ENCODE results near the gene ZNF124. TPM values are rescaled to one million over a fixed set of nuclear protein-coding genes. Genes with fewer than 3 reads are reported as not detected.

The ZNF124 gene
- total and polyA plus RNA-seq, 2 of the 8 experiments (the other 6 are each of a cell fraction or from before 2014, with no cell fraction given) = 4.6 to 39.9 TPM

- CTCF ChIA-PET (ENCODE audit: partially characterized antibody) = interaction anchor here (0.8 kb wide), 1 partner anchor 302 kb away, joined by 3 read pairs; no protein-coding TSS in a partner anchor
- POLR2A ChIA-PET (ENCODE audit: partially characterized antibody) = interaction anchor here (0.9 kb wide), 1 partner anchor 8 kb away, joined by 4 read pairs; no protein-coding TSS in a partner anchor
- no peaks in the 10 kb centered on the region for H3K23me2 ChIP-seq (ENCODE audit: low read depth, low read length)
- H3K4me3 ChIP-seq (ENCODE audit: extremely low read depth in 1 of 4, insufficient read depth in 2 of 4, low read depth in 3 of 4, low read length in 4 of 4) = no peak overlapping the region
- no peak overlapping the region for H4K91ac ChIP-seq (replicated peaks; ENCODE audit: insufficient read length, low read length)
- H3K14ac ChIP-seq (ENCODE audit: insufficient read length) = no peak overlapping the region
- no peaks in the 10 kb centered on the region for H3K27me3 ChIP-seq (replicated peaks in 1 of 4; ENCODE audit: control insufficient read depth in 3 of 4, extremely low read depth in 1 of 4, insufficient read depth in 3 of 4, low read length in 3 of 4)
- WGBS, 2 experiments (ENCODE audit: extremely low coverage in 1 of 2, insufficient coverage in 1 of 2, insufficient read length in 1 of 2, insufficient replicate concordance in 2 of 2, low coverage in 1 of 2, low lambda C conversion rate in 2 of 2, missing lambda C conversion rate in 1 of 2) = 93% methylated on average over 4 of the region's 4 CpGs; no CpG with 5 or more reads in 1 of the 2 experiments
- H3K79me1 ChIP-seq (ENCODE audit: low read depth, low read length) = no peaks in the 10 kb centered on the region
- no peaks in the 10 kb centered on the region for H4K20me1 ChIP-seq (replicated peaks in 1 of 2; ENCODE audit: control insufficient read depth in 1 of 2, insufficient read depth in 2 of 2, low read length in 2 of 2)
- no peak overlapping the region for H3K4me2 ChIP-seq (ENCODE audit: insufficient read depth in 1 of 2, low read depth in 2 of 2, low read length in 2 of 2)
- H3K27ac ChIP-seq (ENCODE audit: low read depth, low read length) = no peak overlapping the region
- no peak overlapping the region for H4K5ac ChIP-seq (ENCODE audit: insufficient read length, low read depth, low read length)
- H3K9me3 ChIP-seq (ENCODE audit: insufficient read depth in 2 of 2, low read depth in 1 of 2, low read length in 1 of 2) = peaks cover 7 to 14% of the 10 kb centered on the region in 2 experiments
- no peak overlapping the region for H2BK120ac ChIP-seq (replicated peaks; ENCODE audit: low read depth, low read length)
- no peak overlapping the region for H2BK15ac ChIP-seq (ENCODE audit: low read length)
- H2BK12ac ChIP-seq (ENCODE audit: low read depth, low read length) = no peak overlapping the region
- H3K56ac ChIP-seq (replicated peaks; ENCODE audit: insufficient read length, low read depth, low read length) = no peak overlapping the region
- H4K8ac ChIP-seq (ENCODE audit: extremely low read depth, insufficient read depth, low read length) = no peak overlapping the region
- H2BK5ac ChIP-seq (ENCODE audit: low read depth, low read length) = no peak overlapping the region
- H3K79me2 ChIP-seq (ENCODE audit: control insufficient read depth in 1 of 2, insufficient read depth in 2 of 2, low read length in 2 of 2) = no peaks in the 10 kb centered on the region
- H3K18ac ChIP-seq (ENCODE audit: extremely low read depth, low read length) = no peak overlapping the region
- no peak overlapping the region for H2BK20ac ChIP-seq (ENCODE audit: low read length)
- no peak overlapping the region for H2AK5ac ChIP-seq (ENCODE audit: low read depth, low read length)
- H3K9ac ChIP-seq (replicated peaks in 1 of 4; ENCODE audit: extremely low read depth in 1 of 4, low read depth in 3 of 4, low read length in 3 of 4) = no peak overlapping the region
- H3K4me1 ChIP-seq (replicated peaks in 1 of 4; ENCODE audit: control insufficient read depth in 3 of 4, insufficient read depth in 4 of 4, low read length in 3 of 4) = no peaks in the 10 kb centered on the region
- no peak overlapping the region for H3K4ac ChIP-seq (replicated peaks; ENCODE audit: insufficient read length, low read depth, low read length)
- FAIRE-seq = no peak
- DNase-seq (ENCODE audit: low read depth in 1 of 2, low spot score in 2 of 2) = no peak
- no peak overlapping the region for H2AFZ ChIP-seq (ENCODE audit: low read length)
- no peak overlapping the region for H3K23ac ChIP-seq (ENCODE audit: insufficient read length)
- peaks cover 0 to 5% (median 2%) of the 10 kb centered on the region in 4 experiments; a peak in 1 of 8 replicates for H3K36me3 ChIP-seq (ENCODE audit: control insufficient read depth in 2 of 4, insufficient read depth in 4 of 4, low read length in 3 of 4)
- TF ChIP-seq CTCF (IDR thresholded peaks at IDR 0.05; ENCODE audit: control extremely low read depth in 1 of 3, insufficient read depth in 1 of 3, low read depth in 1 of 3, low read length in 3 of 3) (no peak), SIX5 (IDR thresholded peaks at IDR 0.05; ENCODE audit: low read depth, low read length) (no peak), EP300 (IDR thresholded peaks at IDR 0.05; ENCODE audit: borderline replicate concordance in 1 of 2, low read depth in 2 of 2, low read length in 2 of 2) (no peak), KDM5A (IDR thresholded peaks at IDR 0.05; ENCODE audit: low read length) (no peak), RBBP5 (IDR thresholded peaks at IDR 0.05; ENCODE audit: borderline replicate concordance, low read depth, low read length) (no peak), POU5F1 (IDR thresholded peaks at IDR 0.05; ENCODE audit: low read depth, low read length) (no peak), USF2 (IDR thresholded peaks at IDR 0.05; ENCODE audit: low read length) (no peak), TAF7 (optimal IDR thresholded peaks at IDR 0.05; ENCODE audit: borderline replicate concordance, low read depth, low read length) (no peak), CHD1 (IDR thresholded peaks at IDR 0.05; ENCODE audit: low read depth, low read length) (no peak), SP4 (IDR thresholded peaks at IDR 0.05; ENCODE audit: low read length) (no peak), SP1 (IDR thresholded peaks at IDR 0.05; ENCODE audit: low read depth, low read length) (no peak)
Measured at GRCh38 chr1:247184254-247184653, 12.4 kb upstream of the ZNF124 start.
